ENCODE results near the gene SPAG6.
A peak's percentile ranks its signal among the peaks of the same experiment; 100 is the strongest.

SPAG6 gene

DNA sequence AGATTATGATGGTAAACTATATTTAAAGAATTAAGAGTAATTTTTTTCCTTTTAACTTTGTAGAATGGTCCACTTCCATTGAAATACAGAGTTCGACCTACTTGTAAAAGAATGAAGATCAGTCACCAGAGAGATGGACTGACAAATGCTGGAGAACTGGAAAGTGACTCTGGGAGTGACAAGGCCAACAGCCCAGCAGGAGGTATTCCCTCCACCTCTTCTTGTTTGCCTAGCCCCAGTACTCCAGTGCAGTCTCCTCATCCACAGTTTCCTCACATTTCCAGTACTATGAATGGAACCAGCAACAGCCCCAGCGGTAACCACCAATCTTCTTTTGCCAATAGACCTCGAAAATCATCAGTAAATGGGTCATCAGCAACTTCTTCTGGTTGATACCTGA lies 16.1 kb upstream of the SPAG6 start:
- TF ChIP-seq, protein P1, sequence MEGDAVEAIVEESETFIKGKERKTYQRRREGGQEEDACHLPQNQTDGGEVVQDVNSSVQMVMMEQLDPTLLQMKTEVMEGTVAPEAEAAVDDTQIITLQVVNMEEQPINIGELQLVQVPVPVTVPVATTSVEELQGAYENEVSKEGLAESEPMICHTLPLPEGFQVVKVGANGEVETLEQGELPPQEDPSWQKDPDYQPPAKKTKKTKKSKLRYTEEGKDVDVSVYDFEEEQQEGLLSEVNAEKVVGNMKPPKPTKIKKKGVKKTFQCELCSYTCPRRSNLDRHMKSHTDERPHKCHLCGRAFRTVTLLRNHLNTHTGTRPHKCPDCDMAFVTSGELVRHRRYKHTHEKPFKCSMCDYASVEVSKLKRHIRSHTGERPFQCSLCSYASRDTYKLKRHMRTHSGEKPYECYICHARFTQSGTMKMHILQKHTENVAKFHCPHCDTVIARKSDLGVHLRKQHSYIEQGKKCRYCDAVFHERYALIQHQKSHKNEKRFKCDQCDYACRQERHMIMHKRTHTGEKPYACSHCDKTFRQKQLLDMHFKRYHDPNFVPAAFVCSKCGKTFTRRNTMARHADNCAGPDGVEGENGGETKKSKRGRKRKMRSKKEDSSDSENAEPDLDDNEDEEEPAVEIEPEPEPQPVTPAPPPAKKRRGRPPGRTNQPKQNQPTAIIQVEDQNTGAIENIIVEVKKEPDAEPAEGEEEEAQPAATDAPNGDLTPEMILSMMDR (conservative IDR thresholded peaks at IDR 0.05; ENCODE audit: low read depth, low read length): no peak
- no peak for DNase-seq (ENCODE audit: low read depth)

DNA sequence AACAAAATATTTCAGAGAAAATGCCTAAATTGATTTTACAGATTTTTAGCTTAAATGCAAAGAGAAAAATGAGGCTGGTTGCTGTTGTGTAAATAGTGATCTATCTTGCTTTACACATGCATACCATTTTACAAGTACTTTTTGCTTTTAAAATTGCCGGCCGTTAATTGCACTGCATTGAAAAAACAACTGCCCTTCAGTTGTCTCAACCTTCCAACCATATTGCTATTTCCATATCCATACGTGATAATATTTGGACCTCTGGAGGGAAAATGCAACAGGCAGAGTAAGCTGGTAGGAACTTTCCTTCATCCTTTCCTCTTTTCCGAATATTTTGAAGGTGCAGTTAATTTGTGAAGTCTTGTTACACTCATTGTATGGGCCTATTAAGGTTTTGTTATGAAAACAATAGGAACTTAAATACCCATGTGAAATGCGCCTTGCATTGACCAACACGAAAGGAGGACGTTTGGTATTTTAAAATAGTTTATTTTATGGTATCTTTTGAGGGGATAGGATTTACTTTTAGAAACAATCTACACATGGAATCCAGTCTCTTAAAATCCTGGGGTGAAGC lies 13.1 kb upstream of the SPAG6 start:
- no peak for DNase-seq (ENCODE audit: low read depth)
- no peak overlapping the region for H3K4me3 ChIP-seq (ENCODE audit: low read length)
- TF ChIP-seq, protein P1 (conservative IDR thresholded peaks at IDR 0.05; ENCODE audit: low read depth, low read length): no peak

More for the DNA sequence above, 16.1 kb upstream of the SPAG6 start:
- no peak overlapping the region for H3K4me3 ChIP-seq (ENCODE audit: low read length)

DNA sequence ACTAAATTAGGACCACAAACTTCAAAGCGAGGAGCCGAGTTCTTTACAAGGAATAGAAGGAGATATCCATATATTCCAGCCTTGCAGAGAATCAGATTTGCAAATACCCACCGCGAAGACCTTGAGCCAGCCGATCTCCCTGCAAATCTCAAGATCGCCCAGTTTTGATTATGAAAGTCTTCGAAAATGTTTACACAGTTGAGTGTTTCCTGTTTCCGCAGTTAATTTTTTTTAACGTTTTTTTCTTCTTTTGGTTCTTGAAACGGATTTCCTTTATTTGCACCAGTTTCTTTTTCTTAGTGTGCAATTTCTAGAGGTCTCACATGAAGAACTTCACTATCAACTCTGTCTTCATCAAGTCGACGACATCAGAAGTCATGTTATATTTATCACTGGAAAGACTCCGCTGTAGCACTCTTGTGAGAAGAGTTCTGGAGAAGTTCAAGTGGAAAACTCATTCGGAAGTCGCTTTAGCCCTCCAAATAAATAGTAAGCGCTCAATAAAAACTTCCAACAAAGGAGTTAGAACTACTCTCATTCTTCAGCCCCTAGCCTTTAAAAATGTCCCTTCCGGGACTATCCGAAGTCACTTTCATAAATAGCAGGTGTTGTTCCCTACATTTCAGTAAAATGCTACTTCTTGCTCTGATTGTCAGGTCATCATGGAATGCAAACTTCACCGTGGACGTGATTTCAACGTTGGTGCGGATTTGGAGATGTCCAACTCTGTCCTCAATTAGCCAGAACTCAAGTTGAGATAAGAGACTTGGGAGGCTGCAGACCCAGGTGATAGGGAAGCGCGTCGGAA lies 11.9 kb upstream of the SPAG6 start:
- DNase-seq (ENCODE audit: low read depth): no peak
- no peak overlapping the region for H3K4me3 ChIP-seq (ENCODE audit: low read length)
- TF ChIP-seq, protein P1 (conservative IDR thresholded peaks at IDR 0.05; ENCODE audit: low read depth, low read length): no peak

DNA sequence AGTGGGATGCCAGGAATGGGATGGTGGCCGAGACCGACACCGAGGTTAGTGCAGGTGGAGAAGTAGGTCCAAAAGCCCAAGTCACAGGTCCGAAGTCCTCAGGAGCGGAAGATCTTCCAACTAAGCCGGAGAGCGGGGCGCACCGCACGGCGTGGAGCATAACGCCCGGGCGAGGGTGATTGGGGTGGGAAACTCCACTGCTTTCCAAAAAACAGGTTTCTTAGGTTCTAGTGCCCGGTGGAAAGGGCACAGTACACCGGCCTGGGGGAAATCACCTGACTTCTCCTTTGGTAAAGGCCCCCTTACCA lies 11.4 kb upstream of the SPAG6 start:
- no peak overlapping the region for H3K4me3 ChIP-seq (ENCODE audit: low read length)
- TF ChIP-seq, protein P1 (conservative IDR thresholded peaks at IDR 0.05; ENCODE audit: low read depth, low read length): no peak
- no peak for DNase-seq (ENCODE audit: low read depth)

DNA sequence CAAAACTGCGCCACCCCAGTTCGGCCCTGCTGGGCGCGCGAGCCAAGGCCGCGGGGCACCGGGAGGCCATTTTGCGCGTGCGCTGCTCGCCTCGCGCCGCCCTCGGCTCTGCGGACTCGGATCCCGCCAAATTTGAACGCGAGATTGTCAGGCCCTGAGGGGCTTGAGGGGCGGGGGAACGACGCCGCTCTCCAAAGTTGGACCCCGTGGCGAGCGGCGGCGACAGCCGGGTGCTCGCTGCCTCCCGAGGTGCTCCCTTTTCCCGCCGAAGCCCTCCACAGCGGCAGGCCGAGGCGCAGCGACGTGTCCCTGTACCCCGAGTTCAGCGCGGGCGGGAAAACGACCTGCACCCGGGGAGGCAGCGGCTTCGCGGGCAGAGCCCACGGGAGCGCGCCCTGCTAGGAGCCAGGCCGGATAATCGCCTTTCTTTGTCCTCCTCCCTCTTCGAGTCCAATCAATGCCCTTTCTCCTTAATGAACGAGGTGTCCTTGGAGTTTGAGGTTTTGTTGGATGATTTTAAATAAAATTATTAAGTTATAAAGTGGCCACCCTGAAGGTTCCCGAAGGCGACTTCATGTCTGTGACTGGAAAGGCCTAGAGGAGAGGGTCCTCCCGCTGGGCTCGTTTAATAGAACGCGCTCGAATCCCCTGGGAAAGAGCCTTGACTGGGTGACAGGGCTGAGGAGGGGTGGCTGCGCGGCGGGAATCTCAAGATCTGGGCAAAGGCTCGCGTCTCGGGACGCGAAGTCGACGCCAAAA lies 10.7 kb upstream of the SPAG6 start:
- H3K4me3 ChIP-seq (ENCODE audit: low read length): peak overlapping the region; percentile 40
- TF ChIP-seq, protein P1 (conservative IDR thresholded peaks at IDR 0.05; ENCODE audit: low read depth, low read length): no peak
- no peak for DNase-seq (ENCODE audit: low read depth)

GRCh38 chr10:22335173-22335933 lies 9.9 kb upstream of the SPAG6 start:
- H3K4me3 ChIP-seq (ENCODE audit: low read length): peak overlapping the region; percentile 40
- TF ChIP-seq, protein P1 (conservative IDR thresholded peaks at IDR 0.05; ENCODE audit: low read depth, low read length): no peak
- DNase-seq (ENCODE audit: low read depth): no peak
